Measurements from ENCODE around the gene POLD3.
"Not testable (repeated sequence)": the region's sequence is repeated elsewhere in the genome, so short reads cannot be mapped to it uniquely, and the experiment has no call there.

POLD3 gene

GRCh38 chr11:74638869-74639268 is 46.5 kb downstream of the POLD3 start:
- no peak for DNase-seq (ENCODE audit: low read depth)

- DNase-seq (ENCODE audit: low read depth), result no peak
These were observed 47.2 kb downstream of the POLD3 start for GRCh38 chr11:74639533-74639932.

GRCh38 chr11:74641289-74641688 is 48.9 kb downstream of the POLD3 start:
- DNase-seq (ENCODE audit: low read depth), result no peak

GRCh38 chr11:74641905-74642304 is 49.5 kb downstream of the POLD3 start:
- no peak for DNase-seq (ENCODE audit: low read depth)

- DNase-seq (ENCODE audit: low read depth), result no peak
These were observed 50.5 kb downstream of the POLD3 start for GRCh38 chr11:74642912-74643311.

GRCh38 chr11:74644081-74644480 is 51.7 kb downstream of the POLD3 start:
- no peak for DNase-seq (ENCODE audit: low read depth)

GRCh38 chr11:74646215-74646614 is 53.8 kb downstream of the POLD3 start:
- DNase-seq (ENCODE audit: low read depth), result no peak

- no peak for DNase-seq (ENCODE audit: low read depth)
These were observed 54.6 kb downstream of the POLD3 start for GRCh38 chr11:74646954-74647353.

- DNase-seq (ENCODE audit: low read depth), result no peak
These were observed 55.0 kb downstream of the POLD3 start for GRCh38 chr11:74647404-74647803.

- no peak for DNase-seq (ENCODE audit: low read depth)
These were observed 55.4 kb downstream of the POLD3 start for GRCh38 chr11:74647831-74648230.

- peak; percentile 22 for DNase-seq (ENCODE audit: low read depth)
These were observed 56.5 kb downstream of the POLD3 start for GRCh38 chr11:74648894-74649293.

- no peak for DNase-seq (ENCODE audit: low read depth)
These were observed 58.1 kb downstream of the POLD3 start for GRCh38 chr11:74650498-74650897.

- no peak for DNase-seq (ENCODE audit: low read depth)
These were observed 62.6 kb downstream of the POLD3 start for GRCh38 chr11:74654976-74655375.

GRCh38 chr11:74659124-74659523 is 66.7 kb downstream of the POLD3 start:
- not testable (repeated sequence) for DNase-seq (ENCODE audit: low read depth)

GRCh38 chr11:74662487-74663103 is 70.2 kb downstream of the POLD3 start:
- no peak for DNase-seq (ENCODE audit: low read depth)

- no peak for DNase-seq (ENCODE audit: low read depth)
These were observed 70.9 kb downstream of the POLD3 start for GRCh38 chr11:74663315-74663714.

- DNase-seq (ENCODE audit: low read depth), result no peak
These were observed 77.1 kb downstream of the POLD3 start for GRCh38 chr11:74669211-74670160.

- DNase-seq (ENCODE audit: low read depth), result no peak
These were observed 77.8 kb downstream of the POLD3 start for GRCh38 chr11:74670171-74670570.

GRCh38 chr11:74671520-74672196 is 79.3 kb downstream of the POLD3 start:
- DNase-seq (ENCODE audit: low read depth), result peak; percentile 73

GRCh38 chr11:74672332-74672955 is 80.1 kb downstream of the POLD3 start:
- no peak for DNase-seq (ENCODE audit: low read depth)

- peak; percentile 96 for DNase-seq (ENCODE audit: low read depth)
These were observed 80.7 kb downstream of the POLD3 start for GRCh38 chr11:74672956-74673692.
